ENCODE measurements around the gene C7orf25. TPM values are rescaled to one million over a fixed set of nuclear protein-coding genes. Genes with fewer than 3 reads are reported as not detected.

C7orf25 gene
- total and polyA plus RNA-seq, 10 of the 15 experiments (the other 5 are each of a cell fraction or from before 2014, with no cell fraction given): 0.63 to 3.2 (median 1.7) TPM

DNA sequence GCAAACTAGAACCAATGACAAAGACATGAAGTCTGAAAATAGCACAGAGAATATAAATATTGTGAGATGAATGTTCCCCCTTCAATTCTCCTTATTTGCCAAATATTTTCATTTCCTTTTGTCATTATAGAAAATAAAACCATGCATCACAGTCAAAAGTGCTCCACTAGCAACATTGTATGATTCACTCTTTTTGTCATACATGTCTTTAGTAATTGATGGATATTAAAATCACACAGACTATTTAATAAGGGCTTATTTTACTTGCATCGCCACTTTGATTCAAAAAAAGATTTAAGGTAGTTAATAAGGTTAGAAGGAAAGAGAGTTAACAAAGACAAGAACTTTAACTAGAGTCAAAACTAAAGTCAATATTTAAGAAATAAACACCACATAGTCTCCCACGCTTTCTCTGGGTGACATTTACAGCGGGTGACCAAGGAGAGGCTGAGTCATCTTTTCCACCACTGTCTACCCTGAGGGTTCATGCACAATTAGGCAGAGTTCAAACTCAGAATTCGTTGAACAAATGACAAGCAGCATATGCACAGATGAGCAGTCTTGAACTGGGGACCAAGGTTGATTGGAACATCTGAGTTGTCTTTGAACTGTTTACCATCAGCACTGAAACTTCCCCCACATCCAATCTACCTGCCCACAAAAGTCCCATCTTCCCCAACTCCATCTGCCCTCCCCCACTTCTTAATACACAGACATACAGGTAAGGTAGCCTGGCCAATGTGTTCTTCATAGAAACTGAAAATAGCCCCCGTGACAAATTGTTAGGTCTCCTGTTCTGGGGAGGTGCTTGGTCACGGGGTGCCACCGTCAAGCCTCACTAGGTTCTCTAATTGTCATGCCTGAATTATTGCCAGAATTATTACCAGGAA, 42.5 kb downstream of the C7orf25 start (continued):
- TF ChIP-seq, protein P1, sequence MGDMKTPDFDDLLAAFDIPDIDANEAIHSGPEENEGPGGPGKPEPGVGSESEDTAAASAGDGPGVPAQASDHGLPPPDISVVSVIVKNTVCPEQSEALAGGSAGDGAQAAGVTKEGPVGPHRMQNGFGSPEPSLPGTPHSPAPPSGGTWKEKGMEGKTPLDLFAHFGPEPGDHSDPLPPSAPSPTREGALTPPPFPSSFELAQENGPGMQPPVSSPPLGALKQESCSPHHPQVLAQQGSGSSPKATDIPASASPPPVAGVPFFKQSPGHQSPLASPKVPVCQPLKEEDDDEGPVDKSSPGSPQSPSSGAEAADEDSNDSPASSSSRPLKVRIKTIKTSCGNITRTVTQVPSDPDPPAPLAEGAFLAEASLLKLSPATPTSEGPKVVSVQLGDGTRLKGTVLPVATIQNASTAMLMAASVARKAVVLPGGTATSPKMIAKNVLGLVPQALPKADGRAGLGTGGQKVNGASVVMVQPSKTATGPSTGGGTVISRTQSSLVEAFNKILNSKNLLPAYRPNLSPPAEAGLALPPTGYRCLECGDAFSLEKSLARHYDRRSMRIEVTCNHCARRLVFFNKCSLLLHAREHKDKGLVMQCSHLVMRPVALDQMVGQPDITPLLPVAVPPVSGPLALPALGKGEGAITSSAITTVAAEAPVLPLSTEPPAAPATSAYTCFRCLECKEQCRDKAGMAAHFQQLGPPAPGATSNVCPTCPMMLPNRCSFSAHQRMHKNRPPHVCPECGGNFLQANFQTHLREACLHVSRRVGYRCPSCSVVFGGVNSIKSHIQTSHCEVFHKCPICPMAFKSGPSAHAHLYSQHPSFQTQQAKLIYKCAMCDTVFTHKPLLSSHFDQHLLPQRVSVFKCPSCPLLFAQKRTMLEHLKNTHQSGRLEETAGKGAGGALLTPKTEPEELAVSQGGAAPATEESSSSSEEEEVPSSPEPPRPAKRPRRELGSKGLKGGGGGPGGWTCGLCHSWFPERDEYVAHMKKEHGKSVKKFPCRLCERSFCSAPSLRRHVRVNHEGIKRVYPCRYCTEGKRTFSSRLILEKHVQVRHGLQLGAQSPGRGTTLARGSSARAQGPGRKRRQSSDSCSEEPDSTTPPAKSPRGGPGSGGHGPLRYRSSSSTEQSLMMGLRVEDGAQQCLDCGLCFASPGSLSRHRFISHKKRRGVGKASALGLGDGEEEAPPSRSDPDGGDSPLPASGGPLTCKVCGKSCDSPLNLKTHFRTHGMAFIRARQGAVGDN (IDR thresholded peaks at IDR 0.05): no peak
- TF ChIP-seq RUNX3 (IDR thresholded peaks at IDR 0.05; ENCODE audit: low read length) (peak; percentile 99), POLR2A (IDR thresholded peaks at IDR 0.05; ENCODE audit: low read depth, low read length) (no peak), NR2C1 (IDR thresholded peaks at IDR 0.05) (0 out of 2 replicates have a peak, but pooled peaks have one; percentile 30)

DNA sequence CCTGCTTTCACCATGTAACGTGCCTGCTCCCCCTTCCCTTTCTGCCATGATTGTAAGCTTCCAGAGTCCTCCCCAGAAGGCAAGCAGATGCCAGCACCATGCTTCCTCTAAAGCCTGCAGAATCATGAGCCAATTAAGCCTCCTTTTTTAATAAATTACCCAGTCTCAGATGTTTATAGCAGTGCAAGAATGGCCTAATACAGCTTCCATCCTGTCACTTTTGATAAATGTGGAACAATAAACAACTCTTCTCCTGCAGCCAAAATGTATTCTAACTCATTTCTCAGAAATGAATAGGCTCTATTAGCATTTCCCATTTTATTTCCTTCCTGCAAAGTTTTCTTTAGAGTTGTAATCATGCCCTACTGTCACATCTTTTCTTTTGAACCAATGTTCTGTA, 43.4 kb downstream of the C7orf25 start:
- TF ChIP-seq, protein P2, sequence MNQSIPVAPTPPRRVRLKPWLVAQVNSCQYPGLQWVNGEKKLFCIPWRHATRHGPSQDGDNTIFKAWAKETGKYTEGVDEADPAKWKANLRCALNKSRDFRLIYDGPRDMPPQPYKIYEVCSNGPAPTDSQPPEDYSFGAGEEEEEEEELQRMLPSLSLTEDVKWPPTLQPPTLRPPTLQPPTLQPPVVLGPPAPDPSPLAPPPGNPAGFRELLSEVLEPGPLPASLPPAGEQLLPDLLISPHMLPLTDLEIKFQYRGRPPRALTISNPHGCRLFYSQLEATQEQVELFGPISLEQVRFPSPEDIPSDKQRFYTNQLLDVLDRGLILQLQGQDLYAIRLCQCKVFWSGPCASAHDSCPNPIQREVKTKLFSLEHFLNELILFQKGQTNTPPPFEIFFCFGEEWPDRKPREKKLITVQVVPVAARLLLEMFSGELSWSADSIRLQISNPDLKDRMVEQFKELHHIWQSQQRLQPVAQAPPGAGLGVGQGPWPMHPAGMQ (IDR thresholded peaks at IDR 0.05; ENCODE audit: borderline replicate concordance): no peak
- TF ChIP-seq CHD1 (IDR thresholded peaks at IDR 0.05; ENCODE audit: low read depth, low read length): no peak
- no peak for TF ChIP-seq SP1 (IDR thresholded peaks at IDR 0.05; ENCODE audit: low read depth, low read length)
- TF ChIP-seq EP300 (IDR thresholded peaks at IDR 0.05; ENCODE audit: borderline replicate concordance in 1 of 2, control insufficient read depth in 1 of 2, low read depth in 2 of 2, low read length in 2 of 2): no peak
- TF ChIP-seq SRF (IDR thresholded peaks at IDR 0.05; ENCODE audit: low read depth in 2 of 2, low read length in 2 of 2): no peak
- TF ChIP-seq BCL11A (IDR thresholded peaks at IDR 0.05; ENCODE audit: low read depth, low read length): no peak
- TF ChIP-seq MEF2B (IDR thresholded peaks at IDR 0.05; ENCODE audit: partially characterized antibody, poor library complexity, severe bottlenecking): no peak
- no peak for TF ChIP-seq ZZZ3 (IDR thresholded peaks at IDR 0.05; ENCODE audit: control insufficient read depth, insufficient read length, low read depth)
- no peak for TF ChIP-seq ZNF384 (IDR thresholded peaks at IDR 0.05; ENCODE audit: borderline replicate concordance, low read depth, low read length)
- FAIRE-seq: no peak
- intact Hi-C loops (cut with micrococcal nuclease; ENCODE audit: unreplicated experiment): no loop called here

More for the DNA sequence above, 43.4 kb downstream of the C7orf25 start:
- no peak overlapping the region for H3K9ac ChIP-seq (ENCODE audit: control insufficient read depth, insufficient read depth, low read length)
- H3K4me2 ChIP-seq (ENCODE audit: control insufficient read depth, insufficient read depth): no peak overlapping the region; the same call in 1 of the 2 replicates
- CTCF ChIA-PET: no interaction called here
- no peaks in the 10 kb centered on the region for H3K27me3 ChIP-seq (replicated peaks in 1 of 2; ENCODE audit: control insufficient read depth in 2 of 2, insufficient read depth in 2 of 2, low read length in 1 of 2)
- RAD21 ChIA-PET (ENCODE audit: unreplicated experiment): no interaction called here
- no peak overlapping the region for H3K27ac ChIP-seq (ENCODE audit: control insufficient read depth, insufficient read depth)
- H3K4me1 ChIP-seq (ENCODE audit: control insufficient read depth, insufficient read depth, low read length): no peaks in the 10 kb centered on the region; the same call in 1 of the 2 replicates
- no peaks in the 10 kb centered on the region for H3K36me3 ChIP-seq (ENCODE audit: control insufficient read depth in 2 of 2, insufficient read depth in 2 of 2, low read length in 1 of 2)
- H2AFZ ChIP-seq (ENCODE audit: control insufficient read depth, low read depth, low read length): no peak overlapping the region
- no peaks in the 10 kb centered on the region for H3K79me2 ChIP-seq (ENCODE audit: control insufficient read depth, insufficient read depth, low read length)
- H3K4me3 ChIP-seq: no peak overlapping the region
- H4K20me1 ChIP-seq (ENCODE audit: control insufficient read depth, insufficient read depth): no peaks in the 10 kb centered on the region
- POLR2A ChIA-PET: no interaction called here
- SMC1A ChIA-PET (ENCODE audit: uncharacterized antibody, unreplicated experiment): no interaction called here
- no TSS peak for BruUV-seq (replicated peaks)
- in situ Hi-C loops (cut with MboI): no loop called here
- DNase-seq (ENCODE audit: low read depth, low spot score) (no peak), ATAC-seq (no peak)
- WGBS (ENCODE audit: insufficient coverage, insufficient replicate concordance, low lambda C conversion rate, missing lambda C conversion rate): 0% methylated on average over 1 of the region's 1 CpG
- peaks cover 3% of the 10 kb centered on the region; the same call in 2 of the 3 replicates for H3K9me3 ChIP-seq (replicated peaks; ENCODE audit: control insufficient read depth, insufficient read depth, low read length)

Measured in GM12878 (cell line).